Neural cell (in vitro differentiated cells): ENCODE results near the gene ZNF443. TPM values are rescaled to one million over a fixed set of nuclear protein-coding genes. Genes with fewer than 3 reads are reported as not detected.

Source experiments
- H2AFZ ChIP-seq: fragments of 200-600, 300-800 bp; sonication (generic), shearing (Covaris generic); 2 replicates; pipeline ENCODE4 v1.6.0; 2014; ENCODE audit warnings: low read depth, mild to moderate bottlenecking, antibody characterized with exemption, low read length, moderate library complexity
- H3F3A ChIP-seq: fragments of 200-600 bp; shearing (Covaris generic); 2 replicates; pipeline ENCODE4 v1.6.1; 2016; ENCODE audit warnings: mild to moderate bottlenecking, moderate library complexity, mixed read lengths, antibody characterized with exemption, low read length; ENCODE audit not compliant: insufficient read depth, poor library complexity, severe bottlenecking
- H3K27ac ChIP-seq: fragments of 200-600, 300-800 bp; sonication (generic), shearing (Covaris generic); 2 replicates; pipeline ENCODE4 v1.5.1; 2014; ENCODE audit warnings: mild to moderate bottlenecking, low read length, moderate library complexity
- H3K27me3 ChIP-seq: fragments of 300-800, 200-600 bp; sonication (generic), shearing (Covaris generic); 2 replicates; pipeline ENCODE4 v1.6.0; 2014; ENCODE audit warnings: mild to moderate bottlenecking, low read depth, low read length, moderate library complexity; ENCODE audit not compliant: insufficient read depth
- H3K36me3 ChIP-seq: fragments of 300-800, 200-600 bp; sonication (generic), shearing (Covaris generic); 2 replicates; pipeline ENCODE4 v1.5.1; 2014; ENCODE audit warnings: mild to moderate bottlenecking, antibody characterized with exemption, low read length, moderate library complexity; ENCODE audit not compliant: insufficient read depth
- H3K4me2 ChIP-seq: fragments of 300-800, 200-600 bp; sonication (generic), shearing (Covaris generic); 2 replicates; pipeline ENCODE4 v1.6.0; 2014; ENCODE audit warnings: mild to moderate bottlenecking, low read length
- H3K4me3 ChIP-seq: fragments of 300-800, 200-600 bp; sonication (generic), shearing (Covaris generic); 2 replicates; pipeline ENCODE4 v1.5.1; 2014; ENCODE audit warnings: mild to moderate bottlenecking, low read length, moderate library complexity
- H3K79me2 ChIP-seq: fragments of 200-600 bp; shearing (Covaris generic); replicated peaks from 2 replicates; pipeline ENCODE4 v1.6.0; 2014; ENCODE audit warnings: mild to moderate bottlenecking, low read length, moderate library complexity; ENCODE audit not compliant: insufficient read depth
- H3K9ac ChIP-seq: fragments of 300-800, 200-600 bp; sonication (generic), shearing (Covaris generic); 2 replicates; pipeline ENCODE4 v1.6.1; 2016; ENCODE audit warnings: mild to moderate bottlenecking, low read length, mixed read lengths
- H3K9me2 ChIP-seq: fragments of 200-600 bp; shearing (Covaris generic); 2 replicates; pipeline ENCODE4 v1.6.1; 2016; ENCODE audit warnings: mild to moderate bottlenecking, low read length, mixed read lengths; ENCODE audit not compliant: insufficient read depth
- H3K9me3 ChIP-seq: fragments of 200-600, 300-800 bp; sonication (generic), shearing (Covaris generic); 2 replicates; pipeline ENCODE4 v1.6.1; 2016; ENCODE audit warnings: mild to moderate bottlenecking, mixed run types, low read length, moderate library complexity, mixed read lengths
- H4K20me1 ChIP-seq: fragments of 200-600 bp; shearing (Covaris generic); 2 replicates; pipeline ENCODE4 v1.6.1; 2016; ENCODE audit warnings: mild to moderate bottlenecking, mixed run types; ENCODE audit not compliant: insufficient read depth
- CTCF ChIP-seq: fragments of 450-650 bp; IDR thresholded peaks from 2 replicates; pipeline ENCODE4 v1.5.1; 2014; ENCODE audit warnings: antibody characterized with exemption, mild to moderate bottlenecking, moderate library complexity; ENCODE audit not compliant: poor library complexity, severe bottlenecking
- EP300 ChIP-seq: fragments of 450-650 bp; conservative IDR thresholded peaks from 2 replicates; pipeline ENCODE4 v1.6.1; 2014; ENCODE audit warnings: antibody characterized with exemption, mild to moderate bottlenecking, moderate library complexity; ENCODE audit not compliant: poor library complexity, severe bottlenecking
- EZH2 ChIP-seq: fragments of 200-600, 300-800 bp; shearing (Covaris generic), sonication (generic); IDR thresholded peaks from 2 replicates; pipeline ENCODE4 v1.6.1; 2014; ENCODE audit warnings: antibody characterized with exemption, low read length, borderline replicate concordance, mild to moderate bottlenecking; ENCODE audit not compliant: insufficient read depth, poor library complexity, severe bottlenecking
- MXI1 ChIP-seq: fragments of 450-650 bp; conservative IDR thresholded peaks from 2 replicates; pipeline ENCODE4 v1.6.1; 2014; ENCODE audit warnings: antibody characterized with exemption, mild to moderate bottlenecking; ENCODE audit not compliant: poor library complexity, severe bottlenecking
- POLR2AphosphoS5 ChIP-seq: IDR thresholded peaks from 2 replicates; pipeline ENCODE4 v1.6.1; 2012
- RAD21 ChIP-seq: fragments of 450-650 bp; conservative IDR thresholded peaks from 2 replicates; pipeline ENCODE4 v1.6.1; 2014; ENCODE audit warnings: antibody characterized with exemption, mild to moderate bottlenecking, moderate library complexity
- REST ChIP-seq: IDR thresholded peaks from 2 replicates; pipeline ENCODE4 v1.6.1; 2012; ENCODE audit warnings: borderline replicate concordance
- SMC3 ChIP-seq: fragments of 450-650 bp; conservative IDR thresholded peaks from 2 replicates; pipeline ENCODE4 v1.6.1; 2014; ENCODE audit warnings: antibody characterized with exemption, mild to moderate bottlenecking, moderate library complexity; ENCODE audit not compliant: poor library complexity
- TAF1 ChIP-seq: IDR thresholded peaks from 2 replicates; pipeline ENCODE4 v1.6.1; 2012; ENCODE audit warnings: low read depth
- polyA plus RNA-seq: library from polyadenylated mRNA; depleted of rRNA; stranded (reverse); fragments of >200 nt; gene quantifications from 2 replicates; pipeline ENCODE4 v1.2.3, GENCODE V29; 2014

The ZNF443 gene
- polyA plus RNA-seq, 1 donor from 2014 or later: 11.5 TPM

DNA sequence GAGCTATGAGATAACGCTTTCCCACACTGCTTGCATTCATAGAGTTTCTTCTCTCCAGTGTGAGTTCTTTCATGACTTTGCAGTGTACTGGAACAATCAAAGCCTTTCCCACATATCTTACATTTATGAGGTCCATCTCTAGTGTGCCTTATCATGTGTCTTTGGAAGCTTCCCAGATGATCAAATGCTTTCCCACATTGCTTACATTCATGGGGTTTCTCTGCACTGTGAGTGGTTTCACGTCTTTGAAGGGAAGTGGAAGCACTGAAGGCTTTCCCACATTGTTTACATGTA, 60.4 kb downstream of the ZNF443 start:
- no peaks in the 10 kb centered on the region for H3K9me2 ChIP-seq
- no peak overlapping the region for H3K4me2 ChIP-seq
- no peak overlapping the region for H3K27ac ChIP-seq
- H3K9me3 ChIP-seq: peaks cover 3% of the 10 kb centered on the region
- H3F3A ChIP-seq: no peaks in the 10 kb centered on the region
- H2AFZ ChIP-seq: no peak overlapping the region
- no peaks in the 10 kb centered on the region for H3K27me3 ChIP-seq
- H3K79me2 ChIP-seq: no peaks in the 10 kb centered on the region
- H4K20me1 ChIP-seq: no peaks in the 10 kb centered on the region
- no peak overlapping the region for H3K4me3 ChIP-seq
- H3K36me3 ChIP-seq: no peaks in the 10 kb centered on the region
- no peak overlapping the region for H3K9ac ChIP-seq
- TF ChIP-seq SMC3 (no peak), REST (no peak), EP300 (no peak), MXI1 (no peak), RAD21 (no peak), EZH2 (no peak), POLR2AphosphoS5 (no peak), TAF1 (no peak), CTCF (no peak)

DNA sequence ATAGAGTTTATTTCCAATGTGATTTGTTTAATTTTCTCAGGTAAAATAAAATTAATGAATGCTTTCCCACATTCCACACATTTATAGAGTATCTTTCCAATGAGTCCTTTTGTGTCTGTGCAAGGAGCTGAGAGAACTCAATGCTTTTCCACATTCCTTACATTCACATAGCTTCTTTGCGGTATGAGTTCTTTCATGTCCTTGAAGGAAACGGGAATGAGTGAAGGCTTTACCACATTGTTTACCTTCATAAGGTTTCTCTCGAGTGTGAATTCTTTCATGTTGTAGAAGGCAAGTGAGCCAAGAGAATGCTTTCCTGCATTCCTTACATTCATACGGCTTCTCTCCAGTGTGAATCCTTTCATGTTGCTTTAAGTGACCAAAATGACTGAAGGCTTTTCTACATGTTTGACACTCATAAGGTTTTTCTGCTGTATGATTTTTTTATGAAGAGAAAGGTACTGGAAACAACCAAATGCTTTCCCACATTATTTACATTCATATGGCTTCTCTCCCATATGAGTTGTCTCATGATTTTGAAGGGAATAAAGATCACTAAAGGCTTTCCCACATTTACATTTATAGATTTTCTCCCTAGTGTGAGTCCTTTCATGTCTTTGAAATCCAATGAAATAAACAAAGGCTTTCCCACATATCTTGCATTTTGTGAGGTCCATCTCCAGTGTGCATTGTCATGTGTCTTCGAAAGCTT, 60.9 kb downstream of the ZNF443 start:
- Histone ChIP-seq H2AFZ (no peak overlapping the region), H3K79me2 (no peaks in the 10 kb centered on the region), H3K4me3 (no peak overlapping the region), H3K9me2 (no peaks in the 10 kb centered on the region), H3K9ac (no peak overlapping the region), H3F3A (no peaks in the 10 kb centered on the region), H4K20me1 (no peaks in the 10 kb centered on the region), H3K27ac (no peak overlapping the region), H3K36me3 (no peaks in the 10 kb centered on the region), H3K27me3 (no peaks in the 10 kb centered on the region), H3K9me3 (peaks cover 3% of the 10 kb centered on the region), H3K4me2 (no peak overlapping the region)
- TF ChIP-seq POLR2AphosphoS5 (no peak), REST (no peak), SMC3 (no peak), EZH2 (no peak), TAF1 (no peak), CTCF (no peak), EP300 (no peak)
